Measurements from ENCODE around the gene GPSM1. TPM values are rescaled to one million over a fixed set of nuclear protein-coding genes. Genes with fewer than 3 reads are reported as not detected.
A peak's percentile ranks its signal among the peaks of the same experiment; 100 is the strongest.

GPSM1 gene
- total RNA-seq, 3 donors from 2014 or later, result 12.8 to 13.6 (median 13.4) TPM

- Mint-ChIP-seq H3K36me3 (ENCODE audit: insufficient read depth) (peaks cover 43% of the 10 kb centered on the region), H3K4me1 (ENCODE audit: low read depth) (peaks cover 19% of the 10 kb centered on the region), H3K4me3 (no peak overlapping the region), H3K9me3 (no peaks in the 10 kb centered on the region), H3K27me3 (ENCODE audit: low read depth) (no peaks in the 10 kb centered on the region)
- DNase-seq (no peak), ATAC-seq (no peak)
These were observed 62.1 kb downstream of the GPSM1 start for GRCh38 chr9:136389396-136389795.

- H3K9me3 Mint-ChIP-seq, result no peaks in the 10 kb centered on the region
- peaks cover 33% of the 10 kb centered on the region for H3K36me3 Mint-ChIP-seq (ENCODE audit: insufficient read depth)
- no peak for DNase-seq
- H3K27me3 Mint-ChIP-seq (ENCODE audit: low read depth), result no peaks in the 10 kb centered on the region
- ATAC-seq, result no peak
- H3K4me3 Mint-ChIP-seq, result no peak overlapping the region
- H3K4me1 Mint-ChIP-seq (ENCODE audit: low read depth), result peaks cover 2% of the 10 kb centered on the region
These were observed 64.6 kb downstream of the GPSM1 start for GRCh38 chr9:136391737-136392537.

GRCh38 chr9:136392538-136393449 lies 65.5 kb downstream of the GPSM1 start:
- no peaks in the 10 kb centered on the region for H3K27me3 Mint-ChIP-seq (ENCODE audit: low read depth)
- peaks cover 30% of the 10 kb centered on the region for H3K36me3 Mint-ChIP-seq (ENCODE audit: insufficient read depth)
- no peaks in the 10 kb centered on the region for H3K9me3 Mint-ChIP-seq
- DNase-seq (no peak), ATAC-seq (no peak)
- H3K4me1 Mint-ChIP-seq (ENCODE audit: low read depth), result peaks cover 4% of the 10 kb centered on the region
- no peak overlapping the region for H3K4me3 Mint-ChIP-seq

GRCh38 chr9:136393531-136393930 lies 66.2 kb downstream of the GPSM1 start:
- H3K4me3 Mint-ChIP-seq, result no peak overlapping the region
- no peak for ATAC-seq
- no peaks in the 10 kb centered on the region for H3K27me3 Mint-ChIP-seq (ENCODE audit: low read depth)
- no peak for DNase-seq
- no peaks in the 10 kb centered on the region for H3K9me3 Mint-ChIP-seq
- H3K36me3 Mint-ChIP-seq (ENCODE audit: insufficient read depth), result peaks cover 29% of the 10 kb centered on the region
- peaks cover 9% of the 10 kb centered on the region for H3K4me1 Mint-ChIP-seq (ENCODE audit: low read depth)

- Mint-ChIP-seq H3K4me3 (no peak overlapping the region), H3K27me3 (ENCODE audit: low read depth) (no peaks in the 10 kb centered on the region), H3K36me3 (ENCODE audit: insufficient read depth) (peaks cover 30% of the 10 kb centered on the region), H3K4me1 (ENCODE audit: low read depth) (peaks cover 17% of the 10 kb centered on the region), H3K9me3 (no peaks in the 10 kb centered on the region)
- ATAC-seq, result no peak
- DNase-seq, result no peak
These were observed 67.1 kb downstream of the GPSM1 start for GRCh38 chr9:136394312-136395019.

- peaks cover 17% of the 10 kb centered on the region for H3K4me1 Mint-ChIP-seq (ENCODE audit: low read depth)
- ATAC-seq (no peak), DNase-seq (no peak)
- H3K36me3 Mint-ChIP-seq (ENCODE audit: insufficient read depth), result peaks cover 27% of the 10 kb centered on the region
- no peaks in the 10 kb centered on the region for H3K9me3 Mint-ChIP-seq
- H3K27me3 Mint-ChIP-seq (ENCODE audit: low read depth), result no peaks in the 10 kb centered on the region
- H3K4me3 Mint-ChIP-seq, result no peak overlapping the region
These were observed 67.6 kb downstream of the GPSM1 start for GRCh38 chr9:136395020-136395340.

GRCh38 chr9:136395345-136396218 lies 68.2 kb downstream of the GPSM1 start:
- Mint-ChIP-seq H3K4me3 (no peak overlapping the region), H3K27me3 (ENCODE audit: low read depth) (no peaks in the 10 kb centered on the region), H3K36me3 (ENCODE audit: insufficient read depth) (peaks cover 27% of the 10 kb centered on the region), H3K4me1 (ENCODE audit: low read depth) (peaks cover 21% of the 10 kb centered on the region), H3K9me3 (no peaks in the 10 kb centered on the region)
- ATAC-seq (no peak), DNase-seq (no peak)

- Mint-ChIP-seq H3K36me3 (ENCODE audit: insufficient read depth) (peaks cover 26% of the 10 kb centered on the region), H3K4me3 (no peak overlapping the region), H3K4me1 (ENCODE audit: low read depth) (peaks cover 23% of the 10 kb centered on the region), H3K27me3 (ENCODE audit: low read depth) (no peaks in the 10 kb centered on the region), H3K9me3 (no peaks in the 10 kb centered on the region)
- DNase-seq (no peak), ATAC-seq (no peak)
These were observed 68.8 kb downstream of the GPSM1 start for GRCh38 chr9:136396219-136396515.

- DNase-seq (no peak), ATAC-seq (no peak)
- Mint-ChIP-seq H3K27me3 (ENCODE audit: low read depth) (no peaks in the 10 kb centered on the region), H3K36me3 (ENCODE audit: insufficient read depth) (peaks cover 16% of the 10 kb centered on the region), H3K9me3 (no peaks in the 10 kb centered on the region), H3K4me1 (ENCODE audit: low read depth) (peaks cover 32% of the 10 kb centered on the region), H3K4me3 (no peak overlapping the region)
These were observed 70.3 kb downstream of the GPSM1 start for GRCh38 chr9:136397643-136398042.

GRCh38 chr9:136398286-136398685 lies 70.9 kb downstream of the GPSM1 start:
- Mint-ChIP-seq H3K27me3 (ENCODE audit: low read depth) (no peaks in the 10 kb centered on the region), H3K4me1 (ENCODE audit: low read depth) (peaks cover 34% of the 10 kb centered on the region), H3K36me3 (ENCODE audit: insufficient read depth) (peaks cover 16% of the 10 kb centered on the region), H3K4me3 (peak overlapping the region; percentile 91), H3K9me3 (no peaks in the 10 kb centered on the region)
- no peak for ATAC-seq
- DNase-seq, result no peak

- no peaks in the 10 kb centered on the region for H3K9me3 Mint-ChIP-seq
- peak overlapping the region; percentile 91 for H3K4me3 Mint-ChIP-seq
- H3K4me1 Mint-ChIP-seq (ENCODE audit: low read depth), result peaks cover 45% of the 10 kb centered on the region
- H3K27me3 Mint-ChIP-seq (ENCODE audit: low read depth), result no peaks in the 10 kb centered on the region
- DNase-seq, result peak; percentile 27
- H3K36me3 Mint-ChIP-seq (ENCODE audit: insufficient read depth), result peaks cover 18% of the 10 kb centered on the region
- peak; percentile 35 to 42 for ATAC-seq
These were observed 72.1 kb downstream of the GPSM1 start for GRCh38 chr9:136399176-136400037.

- peaks cover 54% of the 10 kb centered on the region for H3K4me1 Mint-ChIP-seq (ENCODE audit: low read depth)
- H3K9me3 Mint-ChIP-seq, result no peaks in the 10 kb centered on the region
- ATAC-seq (peak; percentile 82 to 84), DNase-seq (peak; percentile 84)
- peak within 1 kb of the TSS; percentile 91 for H3K4me3 Mint-ChIP-seq
- peaks cover 13% of the 10 kb centered on the region for H3K36me3 Mint-ChIP-seq (ENCODE audit: insufficient read depth)
- H3K27me3 Mint-ChIP-seq (ENCODE audit: low read depth), result no peaks in the 10 kb centered on the region
These were observed 72.9 kb downstream of the GPSM1 start, which contains the start of gene SNAPC4 for GRCh38 chr9:136400038-136400834. TSS of gene SNAPC4 (minus strand) at chr9:136400170. CDS start at chr9:136398428, 1,742 bp downstream.
